NCI-H2227 (cell line): ENCODE results near the gene WDR18.
"Not testable (repeated sequence)": the region's sequence is repeated elsewhere in the genome, so short reads cannot be mapped to it uniquely, and the experiment has no call there.

Experiments
- DNase-seq: peaks from one replicate; lab custom pipeline; 2025; ENCODE audit not compliant: unreplicated experiment; lab: John Stamatoyannopoulos, UW

WDR18 gene

GRCh38 chr19:950352-951066, 33.6 kb upstream of the WDR18 start:
- DNase-seq: no peak

- DNase-seq: no peak
Measured at GRCh38 chr19:952049-952679, 32.0 kb upstream of the WDR18 start.

- DNase-seq: no peak
Measured at GRCh38 chr19:952680-953444, 31.3 kb upstream of the WDR18 start.

GRCh38 chr19:953445-954271, 30.5 kb upstream of the WDR18 start:
- DNase-seq: no peak

- no peak for DNase-seq
Measured at GRCh38 chr19:954272-954671, 29.9 kb upstream of the WDR18 start.

GRCh38 chr19:954672-955494, 29.3 kb upstream of the WDR18 start:
- DNase-seq: no peak

- no peak for DNase-seq
Measured at GRCh38 chr19:955803-956765, 28.1 kb upstream of the WDR18 start.

- DNase-seq: no peak
Measured at GRCh38 chr19:956766-957440, 27.2 kb upstream of the WDR18 start.

GRCh38 chr19:957578-957977, 26.6 kb upstream of the WDR18 start:
- not testable (repeated sequence) for DNase-seq

- no peak for DNase-seq
Measured at GRCh38 chr19:958967-959855, 24.9 kb upstream of the WDR18 start.

GRCh38 chr19:960020-960419, 24.1 kb upstream of the WDR18 start:
- DNase-seq: no peak

- DNase-seq: no peak
Measured at GRCh38 chr19:960601-960938, 23.6 kb upstream of the WDR18 start.

- DNase-seq: no peak
Measured at GRCh38 chr19:961866-962620, 22.1 kb upstream of the WDR18 start.

- DNase-seq: no peak
Measured at GRCh38 chr19:962683-963400, 21.3 kb upstream of the WDR18 start.

GRCh38 chr19:963486-963951, 20.6 kb upstream of the WDR18 start:
- no peak for DNase-seq

GRCh38 chr19:964116-964520, 20.0 kb upstream of the WDR18 start:
- no peak for DNase-seq
